A549 (cell line): ENCODE results near the gene TCTN2. TPM values are rescaled to one million over a fixed set of nuclear protein-coding genes. Genes with fewer than 3 reads are reported as not detected.

Source experiments
- ATAC-seq, 2 experiments: fragments of 200-7000 bp in 1 of 2; fragments of >200 bp in 1 of 2; cut with Nextera tagmentation in 1 of 2; cut with Tn5 transposase in 1 of 2; 3 replicates each; pipeline versions ENCODE4 v1.8.0 to v1.9.1; 2018 to 2020; ENCODE audit warnings: mild to moderate bottlenecking in 1 of 2, moderate library complexity in 1 of 2
- CTCF ChIA-PET: fragments of 300-600 bp; sonication (Branson Sonifier 250); formaldehyde crosslinking; extraction: SDS; loops from one replicate; lab custom pipeline; 2021; ENCODE audit warnings: antibody characterized with exemption, inconsistent platforms; lab: Yijun Ruan, JAX
- POLR2A ChIA-PET: fragments of 350-600 bp; formaldehyde crosslinking; extraction: SDS; loops from one replicate; lab custom pipeline; 2021; ENCODE audit warnings: antibody characterized with exemption, inconsistent platforms; lab: Yijun Ruan, JAX
- DNase-seq, 2 experiments: peaks; one replicate each; pipeline versions ENCODE4 v3.0.0 to v3.0.0-alpha.2; 2011 to 2016; ENCODE audit warnings: low read depth in 1 of 2, low spot score in 1 of 2
- FAIRE-seq: peaks from 2 replicates; lab custom pipeline; 2011; peaks lifted over from hg19 to GRCh38; lab: Jason Lieb, UNC
- H3K27ac ChIP-seq, 2 experiments: fragments of >200 bp; sonication (Bioruptor Twin); formaldehyde crosslinking; 3 replicates each; pipeline ENCODE4 v1.5.1; 2016 to 2017
- H3K4me1 ChIP-seq: fragments of >200 bp; sonication (Bioruptor Twin); formaldehyde crosslinking; 3 replicates; pipeline ENCODE4 v1.6.1; 2016
- H3K4me2 ChIP-seq: fragments of >200 bp; sonication (Bioruptor Twin); formaldehyde crosslinking; 3 replicates; pipeline ENCODE4 v1.6.1; 2016
- H3K4me3 ChIP-seq: fragments of >200 bp; sonication (Bioruptor Twin); formaldehyde crosslinking; 3 replicates; pipeline ENCODE4 v1.5.1; 2016
- H3K9me3 ChIP-seq: fragments of >200 bp; sonication (Bioruptor Twin); formaldehyde crosslinking; 3 replicates; pipeline ENCODE4 v1.6.1; 2016
- BCL3 ChIP-seq: fragments of >200 bp; sonication (Bioruptor Twin); formaldehyde crosslinking; IDR thresholded peaks from 3 replicates; pipeline ENCODE4 v1.6.1; 2016
- BHLHE40 ChIP-seq: IDR thresholded peaks from 2 replicates; pipeline ENCODE4 v1.6.1; 2012; ENCODE audit warnings: low read depth, low read length, inconsistent platforms
- CHD2 ChIP-seq: fragments of 150-350 bp; IDR thresholded peaks from 2 replicates; pipeline ENCODE4 v1.6.1; 2014; ENCODE audit warnings: low read length; ENCODE audit not compliant: partially characterized antibody
- CHD4 ChIP-seq: fragments of 200-600 bp; sonication (generic); IDR thresholded peaks from 2 replicates; pipeline ENCODE4 v1.6.1; 2016; ENCODE audit warnings: antibody characterized with exemption, mild to moderate bottlenecking, borderline replicate concordance
- ESRRA ChIP-seq: fragments of 150-350 bp; IDR thresholded peaks from 2 replicates; pipeline ENCODE4 v1.6.1; 2014; ENCODE audit warnings: mild to moderate bottlenecking, low read length, borderline replicate concordance
- GATA3 ChIP-seq: IDR thresholded peaks from 2 replicates; pipeline ENCODE4 v1.6.1; 2012; ENCODE audit warnings: borderline replicate concordance
- HDAC2 ChIP-seq: fragments of 200-600 bp; sonication (generic); IDR thresholded peaks from 2 replicates; pipeline ENCODE4 v1.6.1; 2016
- HOXB13 ChIP-seq: fragments of 250-450 bp; sonication (Bioruptor Pico); IDR thresholded peaks from 2 replicates; pipeline ENCODE4 v1.5.0; 2020; ENCODE audit warnings: low read depth, mild to moderate bottlenecking, moderate library complexity
- JUN ChIP-seq, 2 experiments: fragments of >200 bp; sonication (Bioruptor Twin); formaldehyde crosslinking; IDR thresholded peaks; 2 replicates in 1 of 2; 3 replicates in 1 of 2; pipeline ENCODE4 v1.6.1; 2016 to 2017
- MAZ ChIP-seq: fragments of 150-350 bp; IDR thresholded peaks from 2 replicates; pipeline ENCODE4 v1.6.1; 2014; ENCODE audit warnings: antibody characterized with exemption, low read depth, low read length, borderline replicate concordance
- MYC ChIP-seq: IDR thresholded peaks from 2 replicates; pipeline ENCODE4 v1.6.1; 2012; ENCODE audit warnings: mild to moderate bottlenecking, inconsistent platforms, low read length, improper control_type of control experiment, borderline replicate concordance
- NFE2L2 ChIP-seq: fragments of 150-350 bp; conservative IDR thresholded peaks from 2 replicates; pipeline ENCODE4 v1.6.1; 2014; ENCODE audit warnings: low read length
- NR3C1 ChIP-seq: fragments of >200 bp; sonication (Bioruptor Twin); formaldehyde crosslinking; IDR thresholded peaks from 3 replicates; pipeline ENCODE4 v1.6.1; 2017
- PHF8 ChIP-seq: fragments of 200-600 bp; sonication (generic); IDR thresholded peaks from 2 replicates; pipeline ENCODE4 v1.6.1; 2016; ENCODE audit warnings: low read depth, mild to moderate bottlenecking, antibody characterized with exemption, moderate library complexity, borderline replicate concordance
- POLR2A ChIP-seq: IDR thresholded peaks from 2 replicates; pipeline ENCODE4 v1.6.1; 2012; ENCODE audit warnings: mild to moderate bottlenecking, low read length
- RARB ChIP-seq: fragments of 250-450 bp; sonication (Bioruptor Pico); IDR thresholded peaks from 2 replicates; pipeline ENCODE4 v1.8.0; 2021; ENCODE audit warnings: mild to moderate bottlenecking, moderate library complexity
- SMC3 ChIP-seq: fragments of >200 bp; sonication (Bioruptor Twin); formaldehyde crosslinking; IDR thresholded peaks from 3 replicates; pipeline ENCODE4 v1.6.1; 2018; ENCODE audit warnings: inconsistent platforms
- TFCP2L1 ChIP-seq: fragments of 250-450 bp; sonication (Bioruptor Pico); IDR thresholded peaks from 2 replicates; pipeline ENCODE4 v1.5.0; 2021; ENCODE audit warnings: mild to moderate bottlenecking
- USF2 ChIP-seq: fragments of 450-650 bp; IDR thresholded peaks from 2 replicates; pipeline ENCODE4 v1.6.1; 2014; ENCODE audit warnings: antibody characterized with exemption
- ZC3H11A ChIP-seq: fragments of 450-650 bp; IDR thresholded peaks from 2 replicates; pipeline ENCODE4 v1.6.1; 2014; ENCODE audit warnings: antibody characterized with exemption, mild to moderate bottlenecking
- ZFP36 ChIP-seq: fragments of 450-650 bp; IDR thresholded peaks from 2 replicates; pipeline ENCODE4 v1.6.1; 2014; ENCODE audit warnings: borderline replicate concordance; ENCODE audit not compliant: partially characterized antibody
- ZNF302 ChIP-seq: fragments of 250-450 bp; sonication (Bioruptor Pico); IDR thresholded peaks from 2 replicates; pipeline ENCODE4 v1.9.0; 2021; ENCODE audit warnings: inconsistent platforms, mild to moderate bottlenecking, moderate library complexity
- ZSCAN20 ChIP-seq: fragments of 250-450 bp; sonication (Bioruptor Pico); IDR thresholded peaks from 2 replicates; pipeline ENCODE4 v1.8.0; 2022; ENCODE audit warnings: mild to moderate bottlenecking, moderate library complexity
- WGBS: methylation state at CpG from one replicate; pipeline ENCODE4 v1.1.6; 2017; ENCODE audit errors: missing lambda C conversion rate; 5-methylcytosine and 5-hydroxymethylcytosine counted together
- polyA plus RNA-seq, 4 experiments: library from polyadenylated mRNA; depleted of rRNA in 3 of 4; stranded (reverse); fragments of >200 nt; fragmentation: RNase III in 1 of 4; extraction: RNeasy Plus Mini Kit Qiagen cat#74134 plus additional on column Dnase treatment in 1 of 4; gene quantifications; 2 replicates in 3 of 4; 3 replicates in 1 of 4; pipeline ENCODE4 v1.2.3, GENCODE V29; 2011 to 2017
- TF ChIP-seq, protein P1 (sequence below): IDR thresholded peaks from 2 replicates; pipeline ENCODE4 v1.6.1; 2012; ENCODE audit warnings: low read depth, borderline replicate concordance
- TF ChIP-seq, protein P2 (sequence below): IDR thresholded peaks from 2 replicates; pipeline ENCODE4 v1.6.1; 2012
- TF ChIP-seq, protein P3 (sequence below): fragments of 150-350 bp; IDR thresholded peaks from 2 replicates; pipeline ENCODE4 v1.6.1; 2014; ENCODE audit warnings: low read depth, mild to moderate bottlenecking, low read length
- TF ChIP-seq, protein P4 (sequence below): fragments of 250-450 bp; sonication (Bioruptor Pico); IDR thresholded peaks from 2 replicates; pipeline ENCODE4 v1.5.0; 2021; ENCODE audit warnings: mild to moderate bottlenecking, moderate library complexity, borderline replicate concordance
- TF ChIP-seq, protein P5 (sequence below): fragments of 200-600 bp; sonication (generic); IDR thresholded peaks from 2 replicates; pipeline ENCODE4 v1.6.1; 2016; ENCODE audit warnings: antibody characterized with exemption, mild to moderate bottlenecking, moderate library complexity

TCTN2 gene
- polyA plus RNA-seq, 2 of the 4 experiments (the other 2 are of a cell fraction), result 8.6 to 14.3 TPM

DNA sequence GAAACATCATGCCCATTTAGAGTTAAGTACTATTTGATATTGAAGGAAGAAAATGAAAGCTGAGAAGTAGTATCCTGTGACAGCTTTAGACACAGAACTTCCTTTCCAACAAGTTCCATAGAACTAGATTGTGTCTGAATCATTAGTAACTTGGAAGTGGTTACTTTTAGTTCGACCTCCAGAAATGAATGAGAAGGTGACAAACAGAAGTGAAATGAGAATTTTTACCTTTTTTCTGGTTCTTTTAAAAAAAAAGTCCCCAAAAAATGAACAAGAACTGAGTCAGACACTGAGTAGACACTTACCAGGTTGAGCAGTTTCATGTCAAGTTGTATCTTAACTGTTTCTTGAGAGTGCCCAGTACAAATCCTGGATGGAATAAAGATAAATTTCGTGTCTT is 44.3 kb downstream of the TCTN2 start:
- no peak for DNase-seq
- CTCF ChIA-PET, result no interaction called here
- peaks cover 13% of the 10 kb centered on the region; the same call in 1 of the 3 replicates for H3K4me1 ChIP-seq
- no peak overlapping the region for H3K27ac ChIP-seq
- TF ChIP-seq, protein P1, sequence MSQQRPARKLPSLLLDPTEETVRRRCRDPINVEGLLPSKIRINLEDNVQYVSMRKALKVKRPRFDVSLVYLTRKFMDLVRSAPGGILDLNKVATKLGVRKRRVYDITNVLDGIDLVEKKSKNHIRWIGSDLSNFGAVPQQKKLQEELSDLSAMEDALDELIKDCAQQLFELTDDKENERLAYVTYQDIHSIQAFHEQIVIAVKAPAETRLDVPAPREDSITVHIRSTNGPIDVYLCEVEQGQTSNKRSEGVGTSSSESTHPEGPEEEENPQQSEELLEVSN, result no peak
- TF ChIP-seq, protein P2, sequence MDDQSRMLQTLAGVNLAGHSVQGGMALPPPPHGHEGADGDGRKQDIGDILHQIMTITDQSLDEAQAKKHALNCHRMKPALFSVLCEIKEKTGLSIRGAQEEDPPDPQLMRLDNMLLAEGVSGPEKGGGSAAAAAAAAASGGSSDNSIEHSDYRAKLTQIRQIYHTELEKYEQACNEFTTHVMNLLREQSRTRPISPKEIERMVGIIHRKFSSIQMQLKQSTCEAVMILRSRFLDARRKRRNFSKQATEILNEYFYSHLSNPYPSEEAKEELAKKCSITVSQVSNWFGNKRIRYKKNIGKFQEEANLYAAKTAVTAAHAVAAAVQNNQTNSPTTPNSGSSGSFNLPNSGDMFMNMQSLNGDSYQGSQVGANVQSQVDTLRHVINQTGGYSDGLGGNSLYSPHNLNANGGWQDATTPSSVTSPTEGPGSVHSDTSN, result no peak
- no peak for TF ChIP-seq HOXB13 (CRISPR knock-in tag)
- no peak for TF ChIP-seq TFCP2L1
- TF ChIP-seq CHD2, result no peak
- TF ChIP-seq NR3C1, result no peak
- no peak for TF ChIP-seq ZNF302 (CRISPR knock-in tag)
- TF ChIP-seq BHLHE40, result no peak
- TF ChIP-seq BCL3, result no peak
- TF ChIP-seq RARB, result no peak
- no peak for TF ChIP-seq ZC3H11A
- TF ChIP-seq PHF8, result no peak
- TF ChIP-seq, protein P3, sequence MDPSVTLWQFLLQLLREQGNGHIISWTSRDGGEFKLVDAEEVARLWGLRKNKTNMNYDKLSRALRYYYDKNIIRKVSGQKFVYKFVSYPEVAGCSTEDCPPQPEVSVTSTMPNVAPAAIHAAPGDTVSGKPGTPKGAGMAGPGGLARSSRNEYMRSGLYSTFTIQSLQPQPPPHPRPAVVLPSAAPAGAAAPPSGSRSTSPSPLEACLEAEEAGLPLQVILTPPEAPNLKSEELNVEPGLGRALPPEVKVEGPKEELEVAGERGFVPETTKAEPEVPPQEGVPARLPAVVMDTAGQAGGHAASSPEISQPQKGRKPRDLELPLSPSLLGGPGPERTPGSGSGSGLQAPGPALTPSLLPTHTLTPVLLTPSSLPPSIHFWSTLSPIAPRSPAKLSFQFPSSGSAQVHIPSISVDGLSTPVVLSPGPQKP, result no peak
- TF ChIP-seq USF2, result no peak
- TF ChIP-seq, protein P4, sequence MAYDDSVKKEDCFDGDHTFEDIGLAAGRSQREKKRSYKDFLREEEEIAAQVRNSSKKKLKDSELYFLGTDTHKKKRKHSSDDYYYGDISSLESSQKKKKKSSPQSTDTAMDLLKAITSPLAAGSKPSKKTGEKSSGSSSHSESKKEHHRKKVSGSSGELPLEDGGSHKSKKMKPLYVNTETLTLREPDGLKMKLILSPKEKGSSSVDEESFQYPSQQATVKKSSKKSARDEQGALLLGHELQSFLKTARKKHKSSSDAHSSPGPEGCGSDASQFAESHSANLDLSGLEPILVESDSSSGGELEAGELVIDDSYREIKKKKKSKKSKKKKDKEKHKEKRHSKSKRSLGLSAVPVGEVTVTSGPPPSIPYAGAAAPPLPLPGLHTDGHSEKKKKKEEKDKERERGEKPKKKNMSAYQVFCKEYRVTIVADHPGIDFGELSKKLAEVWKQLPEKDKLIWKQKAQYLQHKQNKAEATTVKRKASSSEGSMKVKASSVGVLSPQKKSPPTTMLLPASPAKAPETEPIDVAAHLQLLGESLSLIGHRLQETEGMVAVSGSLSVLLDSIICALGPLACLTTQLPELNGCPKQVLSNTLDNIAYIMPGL, result no peak
- no peak for TF ChIP-seq SMC3
- no peak for TF ChIP-seq ZSCAN20
- no peak for TF ChIP-seq HDAC2
- no peak for TF ChIP-seq JUN (IDR thresholded peaks at IDR 0.05)
- no peak for TF ChIP-seq MAZ
- TF ChIP-seq, all 56 proteins: peak for 0
- 46% methylated on average over 2 of the region's 2 CpGs for WGBS
- Histone ChIP-seq H3K4me3 (no peak overlapping the region), H3K4me2 (no peak overlapping the region), H3K9me3 (no peaks in the 10 kb centered on the region)
- ATAC-seq (no peak), FAIRE-seq (no peak)
- POLR2A ChIA-PET, result no interaction called here

GRCh38 chr12:123717350-123717749 is 46.4 kb downstream of the TCTN2 start:
- Histone ChIP-seq H3K4me2 (no peak overlapping the region), H3K9me3 (no peaks in the 10 kb centered on the region), H3K4me3 (no peak overlapping the region), H3K27ac (no peak overlapping the region), H3K4me1 (peaks cover 10% of the 10 kb centered on the region; the same call in 1 of the 3 replicates)
- ChIA-PET POLR2A (no interaction called here), CTCF (no interaction called here)
- FAIRE-seq (no peak), ATAC-seq (no peak), DNase-seq (no peak)
- WGBS, result 94% methylated on average over 3 of the region's 3 CpGs
- no peak for TF ChIP-seq ESRRA
- no peak for TF ChIP-seq GATA3
- TF ChIP-seq NFE2L2, result no peak
- no peak for TF ChIP-seq CHD4
- no peak for TF ChIP-seq MAZ
- TF ChIP-seq CHD2, result no peak
- no peak for TF ChIP-seq TFCP2L1
- no peak for TF ChIP-seq MYC
- TF ChIP-seq ZNF302 (CRISPR knock-in tag), result no peak
- TF ChIP-seq POLR2A, result no peak
- TF ChIP-seq ZFP36, result no peak
- TF ChIP-seq HOXB13 (CRISPR knock-in tag), result no peak
- TF ChIP-seq, protein P5, sequence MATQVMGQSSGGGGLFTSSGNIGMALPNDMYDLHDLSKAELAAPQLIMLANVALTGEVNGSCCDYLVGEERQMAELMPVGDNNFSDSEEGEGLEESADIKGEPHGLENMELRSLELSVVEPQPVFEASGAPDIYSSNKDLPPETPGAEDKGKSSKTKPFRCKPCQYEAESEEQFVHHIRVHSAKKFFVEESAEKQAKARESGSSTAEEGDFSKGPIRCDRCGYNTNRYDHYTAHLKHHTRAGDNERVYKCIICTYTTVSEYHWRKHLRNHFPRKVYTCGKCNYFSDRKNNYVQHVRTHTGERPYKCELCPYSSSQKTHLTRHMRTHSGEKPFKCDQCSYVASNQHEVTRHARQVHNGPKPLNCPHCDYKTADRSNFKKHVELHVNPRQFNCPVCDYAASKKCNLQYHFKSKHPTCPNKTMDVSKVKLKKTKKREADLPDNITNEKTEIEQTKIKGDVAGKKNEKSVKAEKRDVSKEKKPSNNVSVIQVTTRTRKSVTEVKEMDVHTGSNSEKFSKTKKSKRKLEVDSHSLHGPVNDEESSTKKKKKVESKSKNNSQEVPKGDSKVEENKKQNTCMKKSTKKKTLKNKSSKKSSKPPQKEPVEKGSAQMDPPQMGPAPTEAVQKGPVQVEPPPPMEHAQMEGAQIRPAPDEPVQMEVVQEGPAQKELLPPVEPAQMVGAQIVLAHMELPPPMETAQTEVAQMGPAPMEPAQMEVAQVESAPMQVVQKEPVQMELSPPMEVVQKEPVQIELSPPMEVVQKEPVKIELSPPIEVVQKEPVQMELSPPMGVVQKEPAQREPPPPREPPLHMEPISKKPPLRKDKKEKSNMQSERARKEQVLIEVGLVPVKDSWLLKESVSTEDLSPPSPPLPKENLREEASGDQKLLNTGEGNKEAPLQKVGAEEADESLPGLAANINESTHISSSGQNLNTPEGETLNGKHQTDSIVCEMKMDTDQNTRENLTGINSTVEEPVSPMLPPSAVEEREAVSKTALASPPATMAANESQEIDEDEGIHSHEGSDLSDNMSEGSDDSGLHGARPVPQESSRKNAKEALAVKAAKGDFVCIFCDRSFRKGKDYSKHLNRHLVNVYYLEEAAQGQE, result no peak
